SK-N-MC (cell line): ENCODE results near the gene ADPRS.

Experiments
- DNase-seq: peaks from one replicate; pipeline ENCODE4 v3.0.0-alpha.2; 2011; ENCODE audit warnings: low read depth, low spot score
- H3K27ac ChIP-seq: fragments of 200-600 bp; sonication (generic); 2 replicates; pipeline ENCODE4 v1.5.1; 2016; ENCODE audit warnings: mixed run types
- H3K36me3 ChIP-seq: fragments of 200-600 bp; sonication (generic); 2 replicates; pipeline ENCODE4 v1.6.1; 2017; ENCODE audit warnings: antibody characterized with exemption, low read length, mixed read lengths; ENCODE audit not compliant: insufficient read depth
- H3K4me3 ChIP-seq: fragments of 200-600 bp; sonication (generic); 2 replicates; pipeline ENCODE4 v1.5.1; 2016
- H3K9ac ChIP-seq: fragments of 200-600 bp; sonication (generic); 2 replicates; pipeline ENCODE4 v1.8.0; 2017; ENCODE audit warnings: mixed run types, mixed read lengths; ENCODE audit not compliant: insufficient read length
- H3K9me3 ChIP-seq: fragments of 200-600 bp; sonication (generic); 2 replicates; pipeline ENCODE4 v1.6.1; 2017; ENCODE audit warnings: low read depth, mild to moderate bottlenecking, antibody characterized with exemption, low read length, moderate library complexity, mixed read lengths
- EZH2 ChIP-seq: fragments of 200-600 bp; sonication (generic); IDR thresholded peaks from one replicate; pipeline ENCODE4 v1.6.1; 2017; ENCODE audit warnings: antibody characterized with exemption
- FOXP2 ChIP-seq: optimal IDR thresholded peaks from 2 replicates; pipeline ENCODE3; 2011; ENCODE audit warnings: mild to moderate bottlenecking, moderate library complexity; ENCODE audit not compliant: insufficient read depth; ENCODE audit errors: extremely low read length, control extremely low read depth
- POLR2AphosphoS5 ChIP-seq: IDR thresholded peaks from 2 replicates; pipeline ENCODE4 v1.6.1; 2012; ENCODE audit warnings: mild to moderate bottlenecking, low read depth, low read length, borderline replicate concordance

The ADPRS gene

GRCh38 chr1:36091698-36092097, 3.0 kb downstream of the ADPRS start:
- Histone ChIP-seq H3K9me3 (no peaks in the 10 kb centered on the region), H3K36me3 (peaks cover 46% of the 10 kb centered on the region), H3K4me3 (no peak overlapping the region), H3K27ac (no peak overlapping the region), H3K9ac (no peak overlapping the region)
- TF ChIP-seq POLR2AphosphoS5 (no peak), FOXP2 (no peak), EZH2 (no peak)
- DNase-seq: no peak

DNA sequence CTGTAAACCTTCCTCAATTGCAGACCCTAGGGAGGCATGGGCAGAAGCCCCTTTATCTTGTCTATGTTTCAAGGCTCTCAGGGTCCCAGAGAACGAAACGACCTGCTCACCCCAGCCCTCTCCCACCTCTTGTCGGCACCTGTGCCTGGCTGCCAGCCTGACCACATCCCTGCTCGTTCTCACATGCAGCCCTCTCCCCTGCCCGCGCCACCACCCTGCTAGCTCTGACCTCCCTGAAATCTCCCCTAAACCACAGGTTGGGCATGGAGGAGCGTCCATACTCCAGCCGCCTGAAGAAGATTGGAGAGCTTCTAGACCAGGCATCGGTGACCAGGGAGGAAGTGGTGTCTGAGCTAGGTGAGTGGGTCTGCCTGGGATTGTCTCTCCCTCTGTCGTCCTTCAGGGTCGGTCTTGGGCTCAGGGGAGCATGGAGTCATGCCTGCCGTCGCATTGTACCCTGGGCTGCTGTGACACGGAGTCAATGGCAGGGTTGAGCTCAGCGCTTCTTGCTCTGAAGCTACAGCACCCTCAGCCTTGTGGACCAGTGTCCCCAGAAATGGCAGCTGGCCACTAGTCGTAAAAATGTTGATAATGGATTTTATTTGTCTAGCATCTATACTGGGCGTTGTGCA, 3.6 kb downstream of the ADPRS start:
- Histone ChIP-seq H3K9me3 (no peaks in the 10 kb centered on the region), H3K4me3 (no peak overlapping the region), H3K36me3 (peaks cover 46% of the 10 kb centered on the region), H3K9ac (no peak overlapping the region), H3K27ac (no peak overlapping the region)
- DNase-seq: no peak
- TF ChIP-seq FOXP2 (no peak), POLR2AphosphoS5 (no peak; the same call in 1 of the 2 replicates), EZH2 (no peak)

- TF ChIP-seq EZH2 (no peak), POLR2AphosphoS5 (no peak), FOXP2 (no peak)
- no peaks in the 10 kb centered on the region for H3K9me3 ChIP-seq
- no peak overlapping the region for H3K4me3 ChIP-seq
- no peak for DNase-seq
- no peak overlapping the region for H3K27ac ChIP-seq
- H3K9ac ChIP-seq: no peak overlapping the region
- H3K36me3 ChIP-seq: peaks cover 46% of the 10 kb centered on the region
These were observed 4.1 kb downstream of the ADPRS start for GRCh38 chr1:36092798-36093185.

DNA sequence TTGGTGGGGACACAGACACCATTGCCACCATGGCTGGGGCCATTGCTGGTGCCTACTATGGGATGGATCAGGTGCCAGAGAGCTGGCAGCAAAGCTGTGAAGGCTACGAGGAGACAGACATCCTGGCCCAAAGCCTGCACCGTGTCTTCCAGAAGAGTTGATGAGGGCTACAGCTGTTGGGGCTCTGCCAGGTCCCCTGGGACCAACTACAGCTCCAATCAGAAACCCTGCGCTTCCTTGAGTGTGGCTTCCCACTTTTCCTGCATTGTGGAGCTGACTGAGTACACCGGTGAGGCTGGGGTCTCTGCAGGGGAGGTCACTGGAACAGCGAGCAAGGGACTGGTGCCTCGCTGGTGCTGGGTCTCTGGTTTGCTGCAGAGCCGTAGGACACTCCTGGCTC, 4.5 kb downstream of the ADPRS start:
- no peak for DNase-seq
- Histone ChIP-seq H3K9ac (no peak overlapping the region), H3K36me3 (peaks cover 46% of the 10 kb centered on the region), H3K4me3 (no peak overlapping the region), H3K9me3 (no peaks in the 10 kb centered on the region), H3K27ac (no peak overlapping the region)
- TF ChIP-seq POLR2AphosphoS5: no peak
- no peak for TF ChIP-seq FOXP2
- no peak for TF ChIP-seq EZH2

DNA sequence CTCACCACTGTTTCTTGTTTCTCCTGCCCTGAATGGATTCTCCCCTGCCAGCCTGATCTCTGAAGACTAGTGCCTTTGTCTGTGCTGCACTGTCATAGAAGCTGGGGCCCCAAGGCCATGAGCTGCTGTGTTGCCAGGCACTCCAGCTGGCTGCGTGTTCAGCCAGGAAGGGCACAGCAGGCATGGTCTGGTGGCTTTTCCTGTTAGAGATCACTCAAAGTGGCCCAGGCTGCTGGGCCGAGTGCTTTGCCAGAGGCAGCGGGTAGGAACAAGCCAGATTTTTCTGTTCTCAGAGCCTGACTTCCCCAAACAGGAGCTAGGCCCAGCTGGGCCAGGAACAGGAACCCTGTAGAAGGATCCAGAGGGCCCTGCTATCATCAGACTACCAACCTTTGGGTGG, 5.2 kb downstream of the ADPRS start:
- TF ChIP-seq EZH2 (no peak), FOXP2 (no peak), POLR2AphosphoS5 (no peak)
- Histone ChIP-seq H3K9ac (peak overlapping the region; percentile 15), H3K27ac (peak overlapping the region; percentile 67), H3K36me3 (peaks cover 46% of the 10 kb centered on the region), H3K4me3 (no peak overlapping the region), H3K9me3 (no peaks in the 10 kb centered on the region)
- DNase-seq: no peak

GRCh38 chr1:36094621-36095061, 5.9 kb downstream of the ADPRS start:
- DNase-seq: no peak
- peaks cover 46% of the 10 kb centered on the region for H3K36me3 ChIP-seq
- H3K27ac ChIP-seq: peak overlapping the region; percentile 70

GRCh38 chr1:36095760-36096405, 7.2 kb downstream of the ADPRS start:
- no peak for DNase-seq
- Histone ChIP-seq H3K27ac (peak overlapping the region; percentile 70), H3K36me3 (peaks cover 42% of the 10 kb centered on the region)

More at GRCh38 chr1:36094621-36095061, 5.9 kb downstream of the ADPRS start:
- H3K9ac ChIP-seq: no peak overlapping the region
- TF ChIP-seq POLR2AphosphoS5 (no peak), EZH2 (no peak), FOXP2 (no peak)
- H3K4me3 ChIP-seq: no peak overlapping the region
- H3K9me3 ChIP-seq: no peaks in the 10 kb centered on the region

GRCh38 chr1:36096500-36097432, 8.1 kb downstream of the ADPRS start:
- Histone ChIP-seq H3K27ac (peak overlapping the region; percentile 65; the same call in 1 of the 2 replicates), H3K9ac (no peak overlapping the region), H3K9me3 (no peaks in the 10 kb centered on the region), H3K4me3 (no peak overlapping the region), H3K36me3 (peaks cover 33% of the 10 kb centered on the region)
- TF ChIP-seq EZH2 (no peak), FOXP2 (no peak), POLR2AphosphoS5 (no peak)
- no peak for DNase-seq

More at GRCh38 chr1:36095760-36096405, 7.2 kb downstream of the ADPRS start:
- H3K9me3 ChIP-seq: no peaks in the 10 kb centered on the region
- H3K9ac ChIP-seq: no peak overlapping the region
- TF ChIP-seq EZH2 (no peak), POLR2AphosphoS5 (peak; percentile 39; the same call in 1 of the 2 replicates), FOXP2 (no peak)
- H3K4me3 ChIP-seq: no peak overlapping the region
